Neural cell (in vitro differentiated cells): ENCODE data around the gene MTHFD1. TPM values are rescaled to one million over a fixed set of nuclear protein-coding genes. Genes with fewer than 3 reads are reported as not detected.

Source experiments
- H2AFZ ChIP-seq: fragments of 200-600, 300-800 bp; sonication (generic), shearing (Covaris generic); 2 replicates; pipeline ENCODE4 v1.6.0; 2014; ENCODE audit warnings: low read depth, mild to moderate bottlenecking, antibody characterized with exemption, low read length, moderate library complexity
- H3F3A ChIP-seq: fragments of 200-600 bp; shearing (Covaris generic); 2 replicates; pipeline ENCODE4 v1.6.1; 2016; ENCODE audit warnings: mild to moderate bottlenecking, moderate library complexity, mixed read lengths, antibody characterized with exemption, low read length; ENCODE audit not compliant: insufficient read depth, poor library complexity, severe bottlenecking
- H3K27ac ChIP-seq: fragments of 200-600, 300-800 bp; sonication (generic), shearing (Covaris generic); 2 replicates; pipeline ENCODE4 v1.5.1; 2014; ENCODE audit warnings: mild to moderate bottlenecking, low read length, moderate library complexity
- H3K27me3 ChIP-seq: fragments of 300-800, 200-600 bp; sonication (generic), shearing (Covaris generic); 2 replicates; pipeline ENCODE4 v1.6.0; 2014; ENCODE audit warnings: mild to moderate bottlenecking, low read depth, low read length, moderate library complexity; ENCODE audit not compliant: insufficient read depth
- H3K36me3 ChIP-seq: fragments of 300-800, 200-600 bp; sonication (generic), shearing (Covaris generic); 2 replicates; pipeline ENCODE4 v1.5.1; 2014; ENCODE audit warnings: mild to moderate bottlenecking, antibody characterized with exemption, low read length, moderate library complexity; ENCODE audit not compliant: insufficient read depth
- H3K4me2 ChIP-seq: fragments of 300-800, 200-600 bp; sonication (generic), shearing (Covaris generic); 2 replicates; pipeline ENCODE4 v1.6.0; 2014; ENCODE audit warnings: mild to moderate bottlenecking, low read length
- H3K4me3 ChIP-seq: fragments of 300-800, 200-600 bp; sonication (generic), shearing (Covaris generic); 2 replicates; pipeline ENCODE4 v1.5.1; 2014; ENCODE audit warnings: mild to moderate bottlenecking, low read length, moderate library complexity
- H3K79me2 ChIP-seq: fragments of 200-600 bp; shearing (Covaris generic); replicated peaks from 2 replicates; pipeline ENCODE4 v1.6.0; 2014; ENCODE audit warnings: mild to moderate bottlenecking, low read length, moderate library complexity; ENCODE audit not compliant: insufficient read depth
- H3K9ac ChIP-seq: fragments of 300-800, 200-600 bp; sonication (generic), shearing (Covaris generic); 2 replicates; pipeline ENCODE4 v1.6.1; 2016; ENCODE audit warnings: mild to moderate bottlenecking, low read length, mixed read lengths
- H3K9me2 ChIP-seq: fragments of 200-600 bp; shearing (Covaris generic); 2 replicates; pipeline ENCODE4 v1.6.1; 2016; ENCODE audit warnings: mild to moderate bottlenecking, low read length, mixed read lengths; ENCODE audit not compliant: insufficient read depth
- H3K9me3 ChIP-seq: fragments of 200-600, 300-800 bp; sonication (generic), shearing (Covaris generic); 2 replicates; pipeline ENCODE4 v1.6.1; 2016; ENCODE audit warnings: mild to moderate bottlenecking, mixed run types, low read length, moderate library complexity, mixed read lengths
- H4K20me1 ChIP-seq: fragments of 200-600 bp; shearing (Covaris generic); 2 replicates; pipeline ENCODE4 v1.6.1; 2016; ENCODE audit warnings: mild to moderate bottlenecking, mixed run types; ENCODE audit not compliant: insufficient read depth
- CTCF ChIP-seq: fragments of 450-650 bp; IDR thresholded peaks from 2 replicates; pipeline ENCODE4 v1.5.1; 2014; ENCODE audit warnings: antibody characterized with exemption, mild to moderate bottlenecking, moderate library complexity; ENCODE audit not compliant: poor library complexity, severe bottlenecking
- EP300 ChIP-seq: fragments of 450-650 bp; conservative IDR thresholded peaks from 2 replicates; pipeline ENCODE4 v1.6.1; 2014; ENCODE audit warnings: antibody characterized with exemption, mild to moderate bottlenecking, moderate library complexity; ENCODE audit not compliant: poor library complexity, severe bottlenecking
- EZH2 ChIP-seq: fragments of 200-600, 300-800 bp; shearing (Covaris generic), sonication (generic); IDR thresholded peaks from 2 replicates; pipeline ENCODE4 v1.6.1; 2014; ENCODE audit warnings: antibody characterized with exemption, low read length, borderline replicate concordance, mild to moderate bottlenecking; ENCODE audit not compliant: insufficient read depth, poor library complexity, severe bottlenecking
- MXI1 ChIP-seq: fragments of 450-650 bp; conservative IDR thresholded peaks from 2 replicates; pipeline ENCODE4 v1.6.1; 2014; ENCODE audit warnings: antibody characterized with exemption, mild to moderate bottlenecking; ENCODE audit not compliant: poor library complexity, severe bottlenecking
- POLR2AphosphoS5 ChIP-seq: IDR thresholded peaks from 2 replicates; pipeline ENCODE4 v1.6.1; 2012
- RAD21 ChIP-seq: fragments of 450-650 bp; conservative IDR thresholded peaks from 2 replicates; pipeline ENCODE4 v1.6.1; 2014; ENCODE audit warnings: antibody characterized with exemption, mild to moderate bottlenecking, moderate library complexity
- REST ChIP-seq: IDR thresholded peaks from 2 replicates; pipeline ENCODE4 v1.6.1; 2012; ENCODE audit warnings: borderline replicate concordance
- SMC3 ChIP-seq: fragments of 450-650 bp; conservative IDR thresholded peaks from 2 replicates; pipeline ENCODE4 v1.6.1; 2014; ENCODE audit warnings: antibody characterized with exemption, mild to moderate bottlenecking, moderate library complexity; ENCODE audit not compliant: poor library complexity
- TAF1 ChIP-seq: IDR thresholded peaks from 2 replicates; pipeline ENCODE4 v1.6.1; 2012; ENCODE audit warnings: low read depth
- polyA plus RNA-seq: library from polyadenylated mRNA; depleted of rRNA; stranded (reverse); fragments of >200 nt; gene quantifications from 2 replicates; pipeline ENCODE4 v1.2.3, GENCODE V29; 2014

MTHFD1 gene
- polyA plus RNA-seq, 1 donor from 2014 or later: 5.4 TPM

DNA sequence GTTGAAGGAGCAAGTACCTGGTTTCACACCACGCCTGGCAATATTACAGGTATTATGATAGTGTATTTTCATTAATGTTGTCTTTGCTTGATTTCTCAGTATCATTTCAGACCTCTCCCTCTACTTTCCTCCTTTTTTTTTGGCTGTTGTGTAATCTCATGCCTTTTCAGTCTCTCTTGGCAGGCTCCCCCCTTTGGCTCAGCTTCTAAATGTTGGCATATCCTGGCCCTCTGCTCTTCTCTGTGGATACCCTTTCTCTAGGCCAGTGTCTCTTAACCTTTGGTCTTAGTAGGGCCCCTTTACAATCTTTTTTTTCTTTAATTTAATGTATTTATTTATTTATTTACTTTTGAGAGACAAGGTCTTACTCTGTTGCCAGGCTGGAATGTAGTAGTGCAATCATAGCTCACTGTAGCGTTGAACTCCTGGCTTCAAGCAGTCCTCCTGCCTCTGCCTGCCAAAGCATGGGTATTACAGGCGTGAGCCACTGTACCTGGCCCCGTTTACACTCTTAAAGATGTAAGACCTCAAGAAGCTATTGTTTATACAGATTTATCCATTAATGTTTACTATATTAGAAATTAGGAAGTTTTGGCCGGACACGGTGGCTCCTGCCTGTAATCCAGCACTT lies 12.8 kb downstream of the MTHFD1 start:
- Histone ChIP-seq H2AFZ (no peak overlapping the region), H3K27ac (no peak overlapping the region), H3K4me3 (no peak overlapping the region), H3K9me3 (no peaks in the 10 kb centered on the region), H3K9ac (no peak overlapping the region), H3K4me2 (no peak overlapping the region), H4K20me1 (no peaks in the 10 kb centered on the region), H3K27me3 (no peaks in the 10 kb centered on the region), H3K36me3 (no peaks in the 10 kb centered on the region), H3F3A (no peaks in the 10 kb centered on the region), H3K79me2 (no peaks in the 10 kb centered on the region), H3K9me2 (no peaks in the 10 kb centered on the region)
- TF ChIP-seq TAF1 (no peak), EZH2 (no peak), RAD21 (no peak), EP300 (no peak), POLR2AphosphoS5 (no peak), MXI1 (no peak), SMC3 (no peak), REST (no peak), CTCF (no peak)

DNA sequence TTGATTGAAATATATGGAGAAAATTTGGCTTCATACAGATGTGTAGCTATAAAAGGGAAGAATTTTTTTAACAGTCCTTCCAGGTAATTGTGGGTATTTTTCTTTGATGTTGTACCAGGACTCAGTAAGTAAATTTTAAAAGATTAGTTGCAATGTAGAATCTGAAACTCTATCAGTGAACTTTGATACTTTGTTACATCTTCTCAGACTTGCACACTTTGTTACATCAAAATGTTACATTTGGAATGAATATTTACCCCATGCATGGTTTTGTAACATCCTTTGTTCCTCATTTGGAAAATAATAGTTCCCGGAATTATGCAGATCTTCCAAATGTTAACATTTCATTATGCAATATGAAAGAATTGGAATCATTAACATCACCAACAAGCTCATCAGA lies 13.8 kb downstream of the MTHFD1 start:
- Histone ChIP-seq H3K4me2 (no peak overlapping the region), H3K9ac (no peak overlapping the region), H3K27me3 (no peaks in the 10 kb centered on the region), H3K4me3 (no peak overlapping the region), H3K9me3 (no peaks in the 10 kb centered on the region), H3K27ac (no peak overlapping the region), H4K20me1 (no peaks in the 10 kb centered on the region), H3K79me2 (no peaks in the 10 kb centered on the region), H3F3A (no peaks in the 10 kb centered on the region), H3K36me3 (no peaks in the 10 kb centered on the region), H2AFZ (no peak overlapping the region), H3K9me2 (no peaks in the 10 kb centered on the region)
- no peak for TF ChIP-seq REST
- TF ChIP-seq RAD21: no peak
- no peak for TF ChIP-seq CTCF
- TF ChIP-seq POLR2AphosphoS5: no peak
- no peak for TF ChIP-seq TAF1
- no peak for TF ChIP-seq EZH2
- no peak for TF ChIP-seq SMC3
- no peak for TF ChIP-seq MXI1
- TF ChIP-seq EP300: no peak
